HCT116 (cell line): Measurements from ENCODE around the gene TSPAN11.

Source experiments
- CBX3 ChIP-seq: IDR thresholded peaks from 2 replicates; pipeline ENCODE4 v1.6.1; 2012; ENCODE audit warnings: low read depth
- CEBPB ChIP-seq: IDR thresholded peaks from 2 replicates; pipeline ENCODE4 v1.6.1; 2012; ENCODE audit warnings: low read depth
- CTCF ChIP-seq, 3 experiments: fragments of 200-600 bp in 1 of 3; sonication (generic) in 1 of 3; IDR thresholded peaks in 2 of 3; conservative IDR thresholded peaks in 1 of 3; 2 replicates each; pipeline ENCODE4 v1.5.1; 2012 to 2017; ENCODE audit warnings: low read depth in 2 of 3, low read length in 2 of 3, antibody characterized with exemption in 1 of 3, borderline replicate concordance in 1 of 3, control low read depth in 1 of 3, mild to moderate bottlenecking in 1 of 3, mixed read lengths in 1 of 3, mixed run types in 1 of 3, moderate library complexity in 1 of 3; ENCODE audit not compliant: insufficient read depth in 1 of 3
- EGR1 ChIP-seq: IDR thresholded peaks from 2 replicates; pipeline ENCODE4 v1.6.1; 2012; ENCODE audit warnings: low read depth
- EZH2phosphoT487 ChIP-seq: fragments of 200-600 bp; IDR thresholded peaks from 2 replicates; pipeline ENCODE4 v1.6.1; 2018; ENCODE audit warnings: antibody characterized with exemption, borderline replicate concordance
- POLR2A ChIP-seq: IDR thresholded peaks from 2 replicates; pipeline ENCODE4 v1.7.0; 2011; ENCODE audit warnings: borderline replicate concordance; ENCODE audit not compliant: insufficient read depth, insufficient read length; ENCODE audit errors: extremely low read depth
- POLR2AphosphoS5 ChIP-seq: IDR thresholded peaks from 2 replicates; pipeline ENCODE4 v1.6.1; 2011; ENCODE audit warnings: mild to moderate bottlenecking, low read depth, low read length, moderate library complexity
- SP1 ChIP-seq: IDR thresholded peaks from 2 replicates; pipeline ENCODE4 v1.6.1; 2012; ENCODE audit warnings: low read depth
- ZNF274 ChIP-seq: fragments of 200-500 bp; sonication (Bioruptor generic); IDR thresholded peaks from 2 replicates; pipeline ENCODE4 v1.6.1; 2014; ENCODE audit warnings: mild to moderate bottlenecking, low read depth, low read length, inconsistent platforms
- TF ChIP-seq, protein P1 (sequence below): IDR thresholded peaks from 2 replicates; pipeline ENCODE4 v1.6.1; 2012; ENCODE audit warnings: low read depth

GRCh38 chr12:30968211-30968610 lies 41.7 kb downstream of the TSPAN11 start:
- no peak for TF ChIP-seq CTCF (IDR thresholded peaks at IDR 0.05 in 2 of 3, conservative IDR thresholded peaks at IDR 0.05 in 1 of 3; ENCODE audit: borderline replicate concordance in 1 of 3, insufficient read depth in 1 of 3, low read depth in 2 of 3, low read length in 2 of 3)
- TF ChIP-seq EZH2phosphoT487 = no peak
- no peak for TF ChIP-seq CBX3
- no peak for TF ChIP-seq CEBPB
- TF ChIP-seq POLR2AphosphoS5 = no peak
- TF ChIP-seq POLR2A = no peak
- TF ChIP-seq, protein P1, sequence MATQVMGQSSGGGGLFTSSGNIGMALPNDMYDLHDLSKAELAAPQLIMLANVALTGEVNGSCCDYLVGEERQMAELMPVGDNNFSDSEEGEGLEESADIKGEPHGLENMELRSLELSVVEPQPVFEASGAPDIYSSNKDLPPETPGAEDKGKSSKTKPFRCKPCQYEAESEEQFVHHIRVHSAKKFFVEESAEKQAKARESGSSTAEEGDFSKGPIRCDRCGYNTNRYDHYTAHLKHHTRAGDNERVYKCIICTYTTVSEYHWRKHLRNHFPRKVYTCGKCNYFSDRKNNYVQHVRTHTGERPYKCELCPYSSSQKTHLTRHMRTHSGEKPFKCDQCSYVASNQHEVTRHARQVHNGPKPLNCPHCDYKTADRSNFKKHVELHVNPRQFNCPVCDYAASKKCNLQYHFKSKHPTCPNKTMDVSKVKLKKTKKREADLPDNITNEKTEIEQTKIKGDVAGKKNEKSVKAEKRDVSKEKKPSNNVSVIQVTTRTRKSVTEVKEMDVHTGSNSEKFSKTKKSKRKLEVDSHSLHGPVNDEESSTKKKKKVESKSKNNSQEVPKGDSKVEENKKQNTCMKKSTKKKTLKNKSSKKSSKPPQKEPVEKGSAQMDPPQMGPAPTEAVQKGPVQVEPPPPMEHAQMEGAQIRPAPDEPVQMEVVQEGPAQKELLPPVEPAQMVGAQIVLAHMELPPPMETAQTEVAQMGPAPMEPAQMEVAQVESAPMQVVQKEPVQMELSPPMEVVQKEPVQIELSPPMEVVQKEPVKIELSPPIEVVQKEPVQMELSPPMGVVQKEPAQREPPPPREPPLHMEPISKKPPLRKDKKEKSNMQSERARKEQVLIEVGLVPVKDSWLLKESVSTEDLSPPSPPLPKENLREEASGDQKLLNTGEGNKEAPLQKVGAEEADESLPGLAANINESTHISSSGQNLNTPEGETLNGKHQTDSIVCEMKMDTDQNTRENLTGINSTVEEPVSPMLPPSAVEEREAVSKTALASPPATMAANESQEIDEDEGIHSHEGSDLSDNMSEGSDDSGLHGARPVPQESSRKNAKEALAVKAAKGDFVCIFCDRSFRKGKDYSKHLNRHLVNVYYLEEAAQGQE = no peak
- TF ChIP-seq ZNF274 = no peak
- no peak for TF ChIP-seq EGR1
- no peak for TF ChIP-seq SP1
